Measurements from ENCODE around the gene DOCK9. TPM values are rescaled to one million over a fixed set of nuclear protein-coding genes. Genes with fewer than 3 reads are reported as not detected.
A peak's percentile ranks its signal among the peaks of the same experiment; 100 is the strongest.

Gene DOCK9
- total and polyA plus RNA-seq, 4 donors: 48.8 to 193 (median 133) TPM

GRCh38 chr13:98784666-98785065, 193.2 kb downstream of the DOCK9 start:
- 77 to 81% methylated on average over 8 of the region's 8 CpGs for WGBS, 2 donors
- TF ChIP-seq CTCF (IDR thresholded peaks at IDR 0.05; ENCODE audit: control extremely low read depth, extremely low read depth): no peak

GRCh38 chr13:98783856-98784478, 193.9 kb downstream of the DOCK9 start:
- no peaks in the 10 kb centered on the region for H3K27me3 ChIP-seq (ENCODE audit: control insufficient read depth in 3 of 3, insufficient read depth in 3 of 3, low read length in 2 of 3)
- no peak overlapping the region for H3K9ac ChIP-seq (ENCODE audit: insufficient read depth in 1 of 2, low read length in 2 of 2)
- H3K27ac ChIP-seq (ENCODE audit: low read depth in 1 of 2, low read length in 1 of 2): no peak overlapping the region
- no peak for TF ChIP-seq CTCF (IDR thresholded peaks at IDR 0.05; ENCODE audit: control extremely low read depth, extremely low read depth)
- H3K36me3 ChIP-seq (ENCODE audit: control insufficient read depth in 4 of 4, insufficient read depth in 4 of 4, low read length in 4 of 4): no peaks in the 10 kb centered on the region
- DNase-seq (no peak), ATAC-seq (ENCODE audit: insufficient read depth, low FRiP score) (no peak)
- H3K4me1 ChIP-seq (ENCODE audit: control insufficient read depth in 5 of 5, insufficient read depth in 5 of 5, low read length in 5 of 5): peaks cover 0 to 1% (median 0%) of the 10 kb centered on the region in 5 donors
- H3K4me3 ChIP-seq: no peak overlapping the region
- H3K9me3 ChIP-seq (ENCODE audit: control insufficient read depth in 4 of 4, insufficient read depth in 3 of 4, low read length in 3 of 4): no peaks in the 10 kb centered on the region
- 78 to 81% methylated on average over 12 of the region's 12 CpGs for WGBS, 2 donors

More at GRCh38 chr13:98784666-98785065, 193.2 kb downstream of the DOCK9 start:
- Histone ChIP-seq H3K27ac (ENCODE audit: low read depth in 1 of 2, low read length in 1 of 2) (no peak overlapping the region), H3K4me1 (ENCODE audit: control insufficient read depth in 5 of 5, insufficient read depth in 5 of 5, low read length in 5 of 5) (peaks cover 0 to 1% (median 0%) of the 10 kb centered on the region in 5 donors), H3K4me3 (no peak overlapping the region), H3K9me3 (ENCODE audit: control insufficient read depth in 4 of 4, insufficient read depth in 3 of 4, low read length in 3 of 4) (no peaks in the 10 kb centered on the region), H3K9ac (ENCODE audit: insufficient read depth in 1 of 2, low read length in 2 of 2) (no peak overlapping the region), H3K27me3 (ENCODE audit: control insufficient read depth in 3 of 3, insufficient read depth in 3 of 3, low read length in 2 of 3) (no peaks in the 10 kb centered on the region), H3K36me3 (ENCODE audit: control insufficient read depth in 4 of 4, insufficient read depth in 4 of 4, low read length in 4 of 4) (no peaks in the 10 kb centered on the region)
- no peak for ATAC-seq (ENCODE audit: insufficient read depth, low FRiP score)
- DNase-seq: no peak

- Histone ChIP-seq H3K9ac (ENCODE audit: insufficient read depth in 1 of 2, low read length in 2 of 2) (no peak overlapping the region), H3K4me1 (ENCODE audit: control insufficient read depth in 5 of 5, insufficient read depth in 5 of 5, low read length in 5 of 5) (peaks cover 0 to 1% (median 0%) of the 10 kb centered on the region in 5 donors), H3K36me3 (ENCODE audit: control insufficient read depth in 4 of 4, insufficient read depth in 4 of 4, low read length in 4 of 4) (no peaks in the 10 kb centered on the region), H3K4me3 (no peak overlapping the region), H3K27me3 (ENCODE audit: control insufficient read depth in 3 of 3, insufficient read depth in 3 of 3, low read length in 2 of 3) (no peaks in the 10 kb centered on the region), H3K9me3 (ENCODE audit: control insufficient read depth in 4 of 4, insufficient read depth in 3 of 4, low read length in 3 of 4) (no peaks in the 10 kb centered on the region), H3K27ac (ENCODE audit: low read depth in 1 of 2, low read length in 1 of 2) (no peak overlapping the region)
- 52 to 58% methylated on average over 5 of the region's 5 CpGs for WGBS, 2 donors
- no peak for ATAC-seq (ENCODE audit: insufficient read depth, low FRiP score)
- no peak for TF ChIP-seq CTCF (IDR thresholded peaks at IDR 0.05; ENCODE audit: control extremely low read depth, extremely low read depth)
- DNase-seq: peak in 1 of 3 donors; percentile 11
Measured at GRCh38 chr13:98782654-98783053, 195.2 kb downstream of the DOCK9 start.

- Histone ChIP-seq H3K9ac (ENCODE audit: insufficient read depth in 1 of 2, low read length in 2 of 2) (no peak overlapping the region), H3K36me3 (ENCODE audit: control insufficient read depth in 4 of 4, insufficient read depth in 4 of 4, low read length in 4 of 4) (no peaks in the 10 kb centered on the region), H3K27me3 (ENCODE audit: control insufficient read depth in 3 of 3, insufficient read depth in 3 of 3, low read length in 2 of 3) (no peaks in the 10 kb centered on the region), H3K27ac (ENCODE audit: low read depth in 1 of 2, low read length in 1 of 2) (no peak overlapping the region), H3K9me3 (ENCODE audit: control insufficient read depth in 4 of 4, insufficient read depth in 3 of 4, low read length in 3 of 4) (no peaks in the 10 kb centered on the region), H3K4me1 (ENCODE audit: control insufficient read depth in 5 of 5, insufficient read depth in 5 of 5, low read length in 5 of 5) (peaks cover 0 to 1% (median 0%) of the 10 kb centered on the region in 5 donors), H3K4me3 (no peak overlapping the region)
- DNase-seq (no peak), ATAC-seq (ENCODE audit: insufficient read depth, low FRiP score) (no peak)
- no peak for TF ChIP-seq CTCF (IDR thresholded peaks at IDR 0.05; ENCODE audit: control extremely low read depth, extremely low read depth)
- WGBS, 2 donors: 77 to 85% methylated on average over 7 of the region's 7 CpGs
Measured at GRCh38 chr13:98781905-98782304, 196.0 kb downstream of the DOCK9 start.

Measured in lung (tissue), 12 donors.